Measurements from ENCODE around the gene NR4A3. TPM values are rescaled to one million over a fixed set of nuclear protein-coding genes. Genes with fewer than 3 reads are reported as not detected.

The NR4A3 gene
- total and polyA plus RNA-seq, 9 donors: 0.40 to 3.2 (median 0.86) TPM

DNA sequence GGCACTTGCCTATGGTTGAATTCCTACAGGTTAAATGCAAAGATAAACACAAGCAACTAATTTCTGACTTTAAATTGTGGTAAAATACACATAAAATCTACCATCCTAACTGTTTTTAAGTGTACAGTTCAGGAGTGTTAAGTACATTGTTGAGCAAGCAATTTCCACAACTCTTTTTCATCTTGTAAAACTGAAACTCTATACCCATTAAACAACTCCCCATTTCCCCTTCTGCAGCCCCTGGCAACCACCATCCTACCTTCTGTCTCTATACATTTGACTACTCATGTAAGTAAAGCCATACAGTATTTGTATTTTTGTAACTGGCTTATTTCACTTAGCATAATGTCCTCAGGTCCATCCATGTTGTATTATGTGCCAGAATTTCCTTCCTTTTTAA is 46.3 kb downstream of the NR4A3 start:
- H3K9me3 ChIP-seq (replicated peaks; ENCODE audit: control insufficient read depth, low read depth, low read length): no peaks in the 10 kb centered on the region
- no peaks in the 10 kb centered on the region for H3K27me3 ChIP-seq (ENCODE audit: control insufficient read depth, insufficient read depth, low read length)
- no peaks in the 10 kb centered on the region for H3K36me3 ChIP-seq (ENCODE audit: control insufficient read depth, insufficient read depth, low read length)
- no peak for DNase-seq
- no peaks in the 10 kb centered on the region for H3K4me1 ChIP-seq (ENCODE audit: control insufficient read depth, insufficient read depth, low read length)
- no peak overlapping the region for H3K4me3 ChIP-seq (ENCODE audit: low read length)
- no peak overlapping the region for H3K27ac ChIP-seq (ENCODE audit: low read length)

DNA sequence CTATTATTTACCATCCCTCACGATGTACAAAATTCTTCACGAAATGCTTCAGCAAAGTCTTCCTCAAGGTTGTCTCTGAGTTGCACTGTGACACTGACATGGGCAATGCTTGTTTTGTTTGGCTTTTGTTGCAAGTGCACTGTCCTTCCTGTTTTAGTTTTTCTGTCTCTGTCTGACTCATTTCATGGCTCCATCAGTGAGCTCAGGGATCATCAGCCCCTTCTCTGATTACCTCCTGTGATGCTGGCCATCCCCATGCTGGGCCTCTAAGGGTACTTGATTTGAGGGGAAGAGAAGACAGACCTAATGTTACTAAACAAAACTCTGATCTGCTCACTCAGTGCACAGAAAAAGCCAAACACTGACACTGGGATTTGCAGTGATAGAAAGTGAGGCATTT is 47.2 kb downstream of the NR4A3 start:
- H3K27ac ChIP-seq (ENCODE audit: low read length): no peak overlapping the region
- no peaks in the 10 kb centered on the region for H3K27me3 ChIP-seq (ENCODE audit: control insufficient read depth, insufficient read depth, low read length)
- H3K4me3 ChIP-seq (ENCODE audit: low read length): no peak overlapping the region
- no peak for DNase-seq
- H3K9me3 ChIP-seq (replicated peaks; ENCODE audit: control insufficient read depth, low read depth, low read length): no peaks in the 10 kb centered on the region
- H3K36me3 ChIP-seq (ENCODE audit: control insufficient read depth, insufficient read depth, low read length): no peaks in the 10 kb centered on the region
- 80% methylated on average over 1 of the region's 2 CpGs for WGBS (ENCODE audit: insufficient coverage)
- H3K4me1 ChIP-seq (ENCODE audit: control insufficient read depth, insufficient read depth, low read length): no peaks in the 10 kb centered on the region

DNA sequence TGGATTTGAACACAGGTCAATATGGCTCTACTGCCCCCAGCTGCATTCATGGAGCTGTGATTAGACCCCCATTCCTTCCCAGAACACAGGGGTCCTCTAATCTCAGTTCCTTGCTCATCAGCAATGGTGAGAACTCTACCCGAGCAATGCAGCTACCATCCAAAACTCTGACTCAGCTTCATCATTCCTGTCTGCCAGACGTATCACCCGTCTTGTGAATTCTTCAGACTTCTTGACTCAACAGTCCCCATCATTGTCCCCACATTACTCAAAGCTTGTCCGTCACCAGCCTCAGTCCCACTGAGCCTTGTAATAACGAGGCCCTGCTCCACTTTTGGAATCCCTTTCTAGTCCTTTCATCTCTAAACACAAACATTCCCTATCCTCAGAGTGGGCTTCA is 48.4 kb downstream of the NR4A3 start:
- 76% methylated on average over 5 of the region's 5 CpGs for WGBS (ENCODE audit: insufficient coverage)
- no peaks in the 10 kb centered on the region for H3K9me3 ChIP-seq (replicated peaks; ENCODE audit: control insufficient read depth, low read depth, low read length)
- H3K4me1 ChIP-seq (ENCODE audit: control insufficient read depth, insufficient read depth, low read length): no peaks in the 10 kb centered on the region
- H3K4me3 ChIP-seq (ENCODE audit: low read length): no peak overlapping the region
- no peaks in the 10 kb centered on the region for H3K27me3 ChIP-seq (ENCODE audit: control insufficient read depth, insufficient read depth, low read length)
- H3K36me3 ChIP-seq (ENCODE audit: control insufficient read depth, insufficient read depth, low read length): no peaks in the 10 kb centered on the region
- DNase-seq: no peak
- no peak overlapping the region for H3K27ac ChIP-seq (ENCODE audit: low read length)

DNA sequence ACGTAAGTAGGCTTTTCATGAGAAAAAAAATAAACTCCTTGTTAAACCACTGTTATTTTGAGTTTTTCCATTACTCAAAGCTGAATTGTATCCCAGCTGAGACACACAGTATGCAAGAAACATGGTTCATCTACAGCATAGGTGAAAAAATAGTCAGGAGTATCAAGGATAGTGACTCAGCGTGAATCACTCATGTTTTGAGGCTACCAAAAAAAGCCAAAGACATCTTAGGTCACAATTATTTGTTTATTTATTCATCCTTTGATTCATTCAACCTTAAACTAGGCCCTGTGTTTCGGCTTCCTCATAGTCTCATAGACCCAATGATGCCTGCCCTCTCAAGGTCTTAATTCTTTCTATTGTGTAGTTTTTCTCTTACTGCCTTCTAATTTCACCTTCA is 51.8 kb downstream of the NR4A3 start:
- WGBS (ENCODE audit: insufficient coverage): 67% methylated on average over 1 of the region's 3 CpGs
- Histone ChIP-seq H3K27me3 (ENCODE audit: control insufficient read depth, insufficient read depth, low read length) (no peaks in the 10 kb centered on the region), H3K36me3 (ENCODE audit: control insufficient read depth, insufficient read depth, low read length) (no peaks in the 10 kb centered on the region), H3K4me1 (ENCODE audit: control insufficient read depth, insufficient read depth, low read length) (no peaks in the 10 kb centered on the region), H3K9me3 (replicated peaks; ENCODE audit: control insufficient read depth, low read depth, low read length) (no peaks in the 10 kb centered on the region), H3K27ac (ENCODE audit: low read length) (no peak overlapping the region), H3K4me3 (ENCODE audit: low read length) (no peak overlapping the region)
- DNase-seq: no peak

DNA sequence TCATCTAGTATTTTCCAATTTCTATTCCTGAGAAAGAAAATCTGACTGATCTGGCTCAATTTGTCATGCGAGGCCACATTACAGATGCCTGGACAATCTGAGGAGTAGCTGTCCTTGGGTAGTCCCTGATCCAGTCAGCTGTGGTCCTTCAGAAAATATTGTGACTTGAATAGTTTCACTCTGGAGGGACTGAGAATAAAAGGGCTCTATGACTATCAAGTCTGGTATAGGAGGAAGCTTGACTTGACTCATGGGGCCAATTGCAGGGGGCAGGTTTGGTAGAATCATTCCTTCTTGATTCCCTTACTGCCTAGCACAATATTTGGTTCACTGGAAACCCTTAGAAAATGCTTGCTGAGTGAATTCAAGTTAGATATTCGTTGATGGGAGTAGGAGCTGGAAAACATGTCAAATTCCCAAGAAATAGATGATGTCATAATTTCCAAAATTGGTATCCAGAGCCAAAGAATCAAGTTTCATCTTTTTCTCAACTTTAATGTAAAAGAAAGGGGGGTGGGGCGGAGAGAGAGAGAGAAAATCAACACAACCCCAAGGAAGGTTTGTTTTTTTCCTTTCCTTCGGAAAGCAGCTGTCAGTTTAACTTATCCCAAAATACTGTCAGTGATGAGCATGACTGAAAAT is 52.4 kb downstream of the NR4A3 start:
- Histone ChIP-seq H3K27me3 (ENCODE audit: control insufficient read depth, insufficient read depth, low read length) (no peaks in the 10 kb centered on the region), H3K4me3 (ENCODE audit: low read length) (no peak overlapping the region), H3K4me1 (ENCODE audit: control insufficient read depth, insufficient read depth, low read length) (no peaks in the 10 kb centered on the region), H3K36me3 (ENCODE audit: control insufficient read depth, insufficient read depth, low read length) (no peaks in the 10 kb centered on the region), H3K27ac (ENCODE audit: low read length) (no peak overlapping the region), H3K9me3 (replicated peaks; ENCODE audit: control insufficient read depth, low read depth, low read length) (no peaks in the 10 kb centered on the region)
- no peak for DNase-seq
- no CpG with 5 or more reads among the region's 4 CpGs for WGBS (ENCODE audit: insufficient coverage)

DNA sequence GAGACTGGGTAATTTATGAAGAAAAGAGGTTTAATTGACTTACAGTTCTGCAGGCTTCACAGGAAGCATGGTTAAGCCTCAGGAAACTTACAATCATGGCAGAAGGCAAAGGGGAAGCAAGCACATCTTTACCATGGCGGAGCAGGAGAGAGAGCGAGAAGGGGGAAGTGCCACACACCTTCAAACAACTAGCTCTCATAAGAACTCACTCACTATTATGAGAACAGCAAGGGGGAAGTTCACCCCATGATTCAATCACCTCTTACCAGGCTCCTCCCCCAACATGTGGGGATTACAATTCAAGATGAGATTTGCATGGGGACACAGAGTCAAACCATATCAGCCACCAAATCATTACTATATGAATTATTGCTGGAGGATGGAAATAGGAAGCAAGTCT is 54.5 kb downstream of the NR4A3 start:
- Histone ChIP-seq H3K27ac (ENCODE audit: low read length) (no peak overlapping the region), H3K9me3 (replicated peaks; ENCODE audit: control insufficient read depth, low read depth, low read length) (no peaks in the 10 kb centered on the region), H3K4me1 (ENCODE audit: control insufficient read depth, insufficient read depth, low read length) (no peaks in the 10 kb centered on the region), H3K4me3 (ENCODE audit: low read length) (no peak overlapping the region), H3K36me3 (ENCODE audit: control insufficient read depth, insufficient read depth, low read length) (no peaks in the 10 kb centered on the region), H3K27me3 (ENCODE audit: control insufficient read depth, insufficient read depth, low read length) (no peaks in the 10 kb centered on the region)
- no peak for DNase-seq
- WGBS (ENCODE audit: insufficient coverage): no CpG with 5 or more reads among the region's 2 CpGs

DNA sequence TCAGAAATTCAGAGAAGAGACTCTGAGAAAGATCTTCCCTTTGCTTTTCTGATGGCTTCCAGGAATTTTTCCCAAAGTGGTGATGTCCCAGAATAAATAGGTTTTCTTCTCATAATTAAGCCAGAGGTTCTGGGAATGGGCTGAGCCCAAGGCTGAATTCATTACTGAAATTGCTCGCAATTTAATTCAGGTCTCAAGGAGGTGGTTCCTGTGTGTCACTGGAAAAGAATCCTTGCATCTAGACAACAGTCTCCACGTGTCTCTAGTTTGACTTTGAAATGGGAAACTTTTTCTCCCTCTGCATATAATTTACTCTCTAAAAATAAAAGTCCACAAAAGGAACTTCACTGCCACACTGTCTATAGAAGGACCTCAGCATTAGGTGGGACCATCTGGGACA is 57.0 kb downstream of the NR4A3 start:
- DNase-seq: no peak
- H3K4me1 ChIP-seq (ENCODE audit: control insufficient read depth, insufficient read depth, low read length): no peaks in the 10 kb centered on the region
- no peaks in the 10 kb centered on the region for H3K9me3 ChIP-seq (replicated peaks; ENCODE audit: control insufficient read depth, low read depth, low read length)
- no peak overlapping the region for H3K4me3 ChIP-seq (ENCODE audit: low read length)
- WGBS (ENCODE audit: insufficient coverage): no CpG with 5 or more reads among the region's 2 CpGs
- H3K27ac ChIP-seq (ENCODE audit: low read length): no peak overlapping the region
- H3K27me3 ChIP-seq (ENCODE audit: control insufficient read depth, insufficient read depth, low read length): no peaks in the 10 kb centered on the region
- H3K36me3 ChIP-seq (ENCODE audit: control insufficient read depth, insufficient read depth, low read length): no peaks in the 10 kb centered on the region

DNA sequence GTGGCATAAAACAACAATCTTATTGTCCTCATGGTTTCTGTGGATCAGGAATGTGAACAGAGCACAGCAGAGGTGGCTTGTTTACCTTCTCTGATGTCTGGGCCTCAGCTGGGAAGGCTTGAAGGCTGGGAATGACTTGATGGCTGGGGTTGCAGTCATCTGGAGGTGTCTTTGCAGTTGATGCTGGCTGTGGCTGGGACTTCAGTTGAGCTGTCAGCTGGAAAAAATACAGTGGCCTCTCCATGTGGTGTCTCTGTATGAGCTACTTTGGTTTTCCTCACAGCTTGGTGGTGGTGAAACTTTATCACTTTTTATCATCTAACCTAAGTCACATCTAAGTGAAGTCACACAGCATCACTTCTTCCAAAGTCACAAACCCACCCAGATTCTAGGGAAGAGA is 60.1 kb downstream of the NR4A3 start:
- Histone ChIP-seq H3K27ac (ENCODE audit: low read length) (no peak overlapping the region), H3K4me1 (ENCODE audit: control insufficient read depth, insufficient read depth, low read length) (no peaks in the 10 kb centered on the region), H3K9me3 (replicated peaks; ENCODE audit: control insufficient read depth, low read depth, low read length) (no peaks in the 10 kb centered on the region), H3K4me3 (ENCODE audit: low read length) (no peak overlapping the region), H3K36me3 (ENCODE audit: control insufficient read depth, insufficient read depth, low read length) (no peaks in the 10 kb centered on the region), H3K27me3 (ENCODE audit: control insufficient read depth, insufficient read depth, low read length) (no peaks in the 10 kb centered on the region)
- no peak for DNase-seq

DNA sequence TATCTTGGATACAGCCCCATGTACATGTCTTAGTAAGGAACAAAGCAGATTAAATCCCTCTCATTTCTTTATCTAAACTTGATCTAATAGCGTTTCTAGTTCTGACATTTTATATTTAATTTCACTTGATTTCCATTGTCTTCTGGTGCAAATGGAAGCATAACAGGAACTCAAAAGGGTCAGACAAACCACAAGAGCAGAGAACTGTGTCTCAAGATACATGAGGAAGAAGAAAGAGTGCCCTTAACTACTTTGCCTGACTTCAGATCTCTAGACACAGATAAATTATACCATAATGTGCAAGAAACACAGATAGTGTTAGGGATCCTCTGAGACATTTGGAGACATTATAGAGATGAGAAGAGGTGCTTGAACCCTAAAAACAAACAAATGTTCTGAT is 64.1 kb downstream of the NR4A3 start:
- Histone ChIP-seq H3K27ac (ENCODE audit: low read length) (no peak overlapping the region), H3K4me3 (ENCODE audit: low read length) (no peak overlapping the region), H3K9me3 (replicated peaks; ENCODE audit: control insufficient read depth, low read depth, low read length) (no peaks in the 10 kb centered on the region), H3K4me1 (ENCODE audit: control insufficient read depth, insufficient read depth, low read length) (no peaks in the 10 kb centered on the region), H3K36me3 (ENCODE audit: control insufficient read depth, insufficient read depth, low read length) (no peaks in the 10 kb centered on the region), H3K27me3 (ENCODE audit: control insufficient read depth, insufficient read depth, low read length) (peaks cover 3% of the 10 kb centered on the region)
- WGBS (ENCODE audit: insufficient coverage): no CpG with 5 or more reads among the region's 1 CpG
- DNase-seq: no peak

DNA sequence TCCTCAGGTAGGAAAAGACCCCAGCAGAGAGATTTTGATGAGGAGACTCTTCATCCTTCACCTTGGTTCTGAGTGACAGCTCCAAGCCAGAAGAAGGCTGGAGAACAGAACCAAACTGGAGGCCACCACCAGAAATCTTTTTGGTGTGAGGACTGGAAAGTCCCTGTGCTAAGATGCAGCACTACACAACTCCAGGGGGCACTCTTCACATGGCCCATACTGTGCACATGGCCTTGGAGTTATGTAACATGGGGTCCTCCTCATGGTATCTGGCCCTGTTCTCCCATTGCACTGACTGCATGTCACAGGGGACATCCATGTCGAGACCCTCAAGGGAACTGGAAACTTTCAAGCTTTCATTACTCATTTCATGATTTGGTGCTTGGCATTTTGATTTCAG is 67.4 kb downstream of the NR4A3 start:
- H3K4me1 ChIP-seq (ENCODE audit: control insufficient read depth, insufficient read depth, low read length): no peaks in the 10 kb centered on the region
- no peak overlapping the region for H3K4me3 ChIP-seq (ENCODE audit: low read length)
- no peaks in the 10 kb centered on the region for H3K36me3 ChIP-seq (ENCODE audit: control insufficient read depth, insufficient read depth, low read length)
- no peak for DNase-seq
- peaks cover 3% of the 10 kb centered on the region for H3K27me3 ChIP-seq (ENCODE audit: control insufficient read depth, insufficient read depth, low read length)
- no peaks in the 10 kb centered on the region for H3K9me3 ChIP-seq (replicated peaks; ENCODE audit: control insufficient read depth, low read depth, low read length)
- no peak overlapping the region for H3K27ac ChIP-seq (ENCODE audit: low read length)
- no CpG with 5 or more reads among the region's 1 CpG for WGBS (ENCODE audit: insufficient coverage)

DNA sequence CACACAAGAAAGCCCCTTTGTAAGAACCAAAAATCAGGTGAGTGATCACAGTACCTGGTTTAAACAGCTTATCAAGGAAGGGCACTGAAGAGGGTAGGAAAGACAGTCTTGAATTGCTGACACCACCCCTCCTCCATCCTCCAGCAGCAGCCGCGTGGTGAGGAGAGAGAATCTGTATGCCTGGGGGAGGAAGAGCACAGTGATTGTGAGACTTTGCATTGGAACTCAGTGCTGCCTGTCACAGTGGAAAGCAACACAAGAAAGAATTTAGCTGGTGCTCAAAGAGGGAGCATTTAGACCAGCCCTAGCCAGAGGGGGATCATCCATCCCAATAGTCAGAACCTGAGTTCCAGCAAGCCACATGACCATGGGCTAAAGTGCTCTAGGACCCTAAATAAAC is 73.1 kb downstream of the NR4A3 start:
- no CpG with 5 or more reads among the region's 2 CpGs for WGBS (ENCODE audit: insufficient coverage)
- Histone ChIP-seq H3K27ac (ENCODE audit: low read length) (no peak overlapping the region), H3K27me3 (ENCODE audit: control insufficient read depth, insufficient read depth, low read length) (no peaks in the 10 kb centered on the region), H3K36me3 (ENCODE audit: control insufficient read depth, insufficient read depth, low read length) (no peaks in the 10 kb centered on the region), H3K9me3 (replicated peaks; ENCODE audit: control insufficient read depth, low read depth, low read length) (no peaks in the 10 kb centered on the region), H3K4me3 (ENCODE audit: low read length) (no peak overlapping the region), H3K4me1 (ENCODE audit: control insufficient read depth, insufficient read depth, low read length) (no peaks in the 10 kb centered on the region)
- DNase-seq: no peak
